ENCODE data around the gene METTL13.

The METTL13 gene

GRCh38 chr1:171817511-171818265 is 36.2 kb downstream of the METTL13 start:
- DNase-seq: no peak
- Mint-ChIP-seq H3K27me3 (ENCODE audit: low read depth, poor library complexity) (peaks cover 2% of the 10 kb centered on the region), H3K27ac (peak overlapping the region; percentile 61), H3K36me3 (ENCODE audit: low read depth) (no peaks in the 10 kb centered on the region), H3K4me3 (no peak overlapping the region), H3K9me3 (no peaks in the 10 kb centered on the region), H3K4me1 (peaks cover 24% of the 10 kb centered on the region)
- TF ChIP-seq CTCF (IDR thresholded peaks at IDR 0.05): no peak

GRCh38 chr1:171819946-171820345 is 38.5 kb downstream of the METTL13 start:
- no peak for TF ChIP-seq CTCF (IDR thresholded peaks at IDR 0.05)
- DNase-seq: no peak
- Mint-ChIP-seq H3K27ac (no peak overlapping the region), H3K4me1 (peaks cover 20% of the 10 kb centered on the region), H3K27me3 (ENCODE audit: low read depth, poor library complexity) (peaks cover 2% of the 10 kb centered on the region), H3K4me3 (no peak overlapping the region), H3K9me3 (peaks cover 6% of the 10 kb centered on the region), H3K36me3 (ENCODE audit: low read depth) (peaks cover 2% of the 10 kb centered on the region)

GRCh38 chr1:171826973-171827372 is 45.5 kb downstream of the METTL13 start:
- H3K4me3 Mint-ChIP-seq: no peak overlapping the region
- H3K36me3 Mint-ChIP-seq (ENCODE audit: low read depth): peaks cover 25% of the 10 kb centered on the region
- TF ChIP-seq CTCF (IDR thresholded peaks at IDR 0.05): no peak
- H3K9me3 Mint-ChIP-seq: peaks cover 41% of the 10 kb centered on the region
- DNase-seq: no peak
- H3K27ac Mint-ChIP-seq: no peak overlapping the region
- H3K4me1 Mint-ChIP-seq: no peaks in the 10 kb centered on the region
- H3K27me3 Mint-ChIP-seq (ENCODE audit: low read depth, poor library complexity): no peaks in the 10 kb centered on the region

- no peak for TF ChIP-seq CTCF (IDR thresholded peaks at IDR 0.05)
- Mint-ChIP-seq H3K4me1 (no peaks in the 10 kb centered on the region), H3K36me3 (ENCODE audit: low read depth) (peaks cover 25% of the 10 kb centered on the region), H3K27me3 (ENCODE audit: low read depth, poor library complexity) (no peaks in the 10 kb centered on the region), H3K27ac (no peak overlapping the region), H3K9me3 (peaks cover 41% of the 10 kb centered on the region), H3K4me3 (no peak overlapping the region)
- DNase-seq: no peak
These were observed 47.3 kb downstream of the METTL13 start for GRCh38 chr1:171828794-171829193.

GRCh38 chr1:171833091-171833825 is 51.8 kb downstream of the METTL13 start:
- peaks cover 5% of the 10 kb centered on the region for H3K9me3 Mint-ChIP-seq
- H3K27me3 Mint-ChIP-seq (ENCODE audit: low read depth, poor library complexity): peaks cover 6% of the 10 kb centered on the region
- H3K4me1 Mint-ChIP-seq: no peaks in the 10 kb centered on the region
- H3K4me3 Mint-ChIP-seq: no peak overlapping the region
- H3K36me3 Mint-ChIP-seq (ENCODE audit: low read depth): no peaks in the 10 kb centered on the region
- TF ChIP-seq CTCF (IDR thresholded peaks at IDR 0.05): no peak
- no peak overlapping the region for H3K27ac Mint-ChIP-seq
- no peak for DNase-seq

Measured in nephron progenitor cell (in vitro differentiated cells).